K562 (cell line): Measurements from ENCODE around the gene BCR. TPM values are rescaled to one million over a fixed set of nuclear protein-coding genes. Genes with fewer than 3 reads are reported as not detected.

Experiments
- CHD2 ChIP-seq: IDR thresholded peaks from 2 replicates; pipeline ENCODE4 v1.6.1; 2011; ENCODE audit warnings: low read depth, low read length
- FOS ChIP-seq: IDR thresholded peaks from 3 replicates; pipeline ENCODE4 v1.6.1; 2011; ENCODE audit not compliant: insufficient read length; ENCODE audit errors: extremely low read depth
- ILF3 ChIP-seq: fragments of 450-650 bp; IDR thresholded peaks from 2 replicates; pipeline ENCODE4 v1.6.1; 2018; ENCODE audit warnings: antibody characterized with exemption, mild to moderate bottlenecking, moderate library complexity, borderline replicate concordance
- MAFG ChIP-seq: fragments of 450-650 bp; conservative IDR thresholded peaks from 2 replicates; pipeline ENCODE4 v1.6.1; 2016; ENCODE audit warnings: missing genetic modification characterization, missing compliant biosample characterization
- MYC ChIP-seq, 2 experiments: fragments of 250-450 bp in 1 of 2; sonication (Bioruptor Pico) in 1 of 2; IDR thresholded peaks; 2 replicates each; pipeline versions ENCODE4 v1.5.1 to v1.6.1; 2012 to 2021; ENCODE audit warnings: low read depth in 2 of 2, borderline replicate concordance in 1 of 2, improper control_type of control experiment in 1 of 2, low read length in 1 of 2, mild to moderate bottlenecking in 1 of 2, moderate library complexity in 1 of 2
- RBFOX2 ChIP-seq: fragments of 200-400 bp; formaldehyde crosslinking; IDR thresholded peaks from 2 replicates; pipeline ENCODE4 v1.6.1; 2017; ENCODE audit warnings: low read depth, mild to moderate bottlenecking, low read length, moderate library complexity
- SFPQ ChIP-seq: fragments of 200-400 bp; formaldehyde crosslinking; IDR thresholded peaks from 2 replicates; pipeline ENCODE4 v1.6.1; 2017; ENCODE audit warnings: mild to moderate bottlenecking, low read depth, low read length, moderate library complexity
- ZNF764 ChIP-seq: fragments of 250-450 bp; sonication (Bioruptor Pico); IDR thresholded peaks from 2 replicates; pipeline ENCODE4 v1.4.0; 2020; ENCODE audit warnings: low read depth, mild to moderate bottlenecking, moderate library complexity
- ZZZ3 ChIP-seq: fragments of 450-650 bp; IDR thresholded peaks from 2 replicates; pipeline ENCODE4 v1.6.1; 2016; ENCODE audit warnings: antibody characterized with exemption, mild to moderate bottlenecking, moderate library complexity
- polyA plus RNA-seq, 8 experiments: library from polyadenylated mRNA; depleted of rRNA in 4 of 8; stranded (reverse) in 5 of 8; unstranded in 3 of 8; fragments of >200 nt; fragmentation: Nextera tagmentation in 2 of 8; fragmentation: Illumina TruSeq in 1 of 8; extraction: Ambion mirVana in 2 of 8; extraction: Trizol in 1 of 8; gene quantifications; 2 replicates each; pipeline versions ENCODE4 v1.2.1 to v1.2.3, GENCODE V29; 2011 to 2014; ENCODE audit warnings: inconsistent platforms in 1 of 8, missing spikeins in 1 of 8
- total RNA-seq, 7 experiments: library from RNA; depleted of rRNA in 6 of 7; stranded (reverse); fragments of >200 nt in 6 of 7; fragmentation: Illumina TruSeq in 2 of 7; extraction: Trizol in 2 of 7; gene quantifications; 2 replicates each; pipeline versions ENCODE4 v1.2.1 to v1.2.3, GENCODE V29; 2011 to 2021; ENCODE audit warnings: low replicate concordance in 1 of 7

Gene BCR
- total and polyA plus RNA-seq, 9 of the 15 experiments (the other 6 are each of a cell fraction or from before 2014, with no cell fraction given) = 0.41 to 150 (median 45.6) TPM

GRCh38 chr22:23258826-23259170 lies 78.5 kb downstream of the BCR start (continued):
- TF ChIP-seq SFPQ (no peak), ZZZ3 (no peak), ILF3 (no peak), FOS (no peak), MAFG (tag) (no peak), CHD2 (peak; percentile 44; the same call in 1 of the 2 replicates), MYC (IDR thresholded peaks at IDR 0.05; ENCODE audit: low read depth, low read length) (0 out of 2 replicates have a peak, but pooled peaks have one; percentile 16), MYC (CRISPR knock-in tag; IDR thresholded peaks at IDR 0.05; ENCODE audit: borderline replicate concordance, low read depth) (no peak), RBFOX2 (no peak), ZNF764 (no peak)
- TF ChIP-seq, all 486 proteins: peak for 4
